Pancreas (tissue), 10 donors: ENCODE results near the gene BDKRB1. TPM values are rescaled to one million over a fixed set of nuclear protein-coding genes. Genes with fewer than 3 reads are reported as not detected.

ENCODE experiments used
- ATAC-seq, 4 donors: fragments of 200-7000 bp; cut with Tn5 transposase; one replicate each; pipeline versions ENCODE4 v1.8.0 to v1.9.1; 2020; ENCODE audit warnings: mild to moderate bottlenecking in 4 of 4, moderate library complexity in 4 of 4
- DNase-seq, 6 donors: peaks; one replicate each; pipeline ENCODE4 v3.0.0-alpha.2; 2020
- FAIRE-seq: peaks from 2 replicates; lab custom pipeline; 2012; peaks lifted over from hg19 to GRCh38; lab: Jason Lieb, UNC
- H3K27ac ChIP-seq, 4 donors: fragments of 200-600 bp; sonication (generic); 1 replicate in 3 of 4; 2 replicates in 1 of 4; pipeline versions ENCODE4 v1.5.0 to v1.8.0; 2020
- H3K27me3 ChIP-seq, 4 donors: fragments of 200-600 bp; one replicate each; pipeline ENCODE4 v1.8.0; 2021
- H3K36me3 ChIP-seq, 3 donors: fragments of 200-600 bp; sonication (generic) in 1 of 3; one replicate each; pipeline versions ENCODE4 v1.5.0 to v1.8.0; 2020 to 2021
- H3K4me1 ChIP-seq, 3 donors: fragments of 200-600 bp; one replicate each; pipeline ENCODE4 v1.8.0; 2021
- H3K4me3 ChIP-seq, 4 donors: fragments of 200-600 bp; sonication (generic) in 2 of 4; one replicate each; pipeline versions ENCODE4 v1.5.0 to v1.8.0; 2020 to 2021
- H3K9me3 ChIP-seq, 4 donors: fragments of 200-600 bp; one replicate each; pipeline ENCODE4 v1.8.0; 2021
- WGBS, 2 donors: extraction: QIAGEN DNeasy Blood & Tissue Kit; methylation state at CpG; one replicate each; pipeline ENCODE4 v1.1.7; 2013; 5-methylcytosine and 5-hydroxymethylcytosine counted together
- intact Hi-C, 3 donors: fragments of 100-400 bp; cut with DNase I; formaldehyde crosslinking; loops; one replicate each; pipeline versions ENCODE4 v1.11.1 to v1.14.2; 2022
- polyA plus RNA-seq, 2 donors: library from polyadenylated mRNA; stranded (reverse); fragments of 200-250 nt; gene quantifications; one replicate each; pipeline ENCODE4 v1.2.3, GENCODE V29; 2013
- total RNA-seq, 6 donors: library from RNA; stranded (reverse); fragmentation: NEBNext Ultra II Directional in 4 of 6; extraction: Animal tissue kit (Norgen Biotek cat#: 25700) in 4 of 6; gene quantifications; one replicate each; pipeline versions ENCODE4 v1.2.1 to v1.2.4, GENCODE V29; 2021 to 2023
- TF ChIP-seq, protein P1 (sequence below), 4 donors: fragments of 200-600 bp; sonication (generic) in 3 of 4; IDR thresholded peaks; one replicate each; pipeline versions ENCODE4 v1.5.0 to v1.8.0; 2021; ENCODE audit warnings: antibody characterized with exemption in 4 of 4
- donor health status: healthy with polysubstance abuse.
- donor health status: DM: no; HTN: no; CAD: no; lungs with moderate emphysema.
- donor health status: DM: no; HTN: no; CAD: no.
- donor health status: control.
- donor health status: control.
- donor health status: Bipolar disorder and iron deficiency.
- donor health status: DM: yes; HTN: yes; CAD: no.
- donor health status: DM: no; HTN: no; CAD: no.
- donor health status: DM: no; HTN: no; CAD: no.
- donor health status: DM: yes; HTN: yes; CAD: no.

Gene BDKRB1
- total and polyA plus RNA-seq, 8 donors, result 0.12 to 4.5 (median 0.72) TPM

DNA sequence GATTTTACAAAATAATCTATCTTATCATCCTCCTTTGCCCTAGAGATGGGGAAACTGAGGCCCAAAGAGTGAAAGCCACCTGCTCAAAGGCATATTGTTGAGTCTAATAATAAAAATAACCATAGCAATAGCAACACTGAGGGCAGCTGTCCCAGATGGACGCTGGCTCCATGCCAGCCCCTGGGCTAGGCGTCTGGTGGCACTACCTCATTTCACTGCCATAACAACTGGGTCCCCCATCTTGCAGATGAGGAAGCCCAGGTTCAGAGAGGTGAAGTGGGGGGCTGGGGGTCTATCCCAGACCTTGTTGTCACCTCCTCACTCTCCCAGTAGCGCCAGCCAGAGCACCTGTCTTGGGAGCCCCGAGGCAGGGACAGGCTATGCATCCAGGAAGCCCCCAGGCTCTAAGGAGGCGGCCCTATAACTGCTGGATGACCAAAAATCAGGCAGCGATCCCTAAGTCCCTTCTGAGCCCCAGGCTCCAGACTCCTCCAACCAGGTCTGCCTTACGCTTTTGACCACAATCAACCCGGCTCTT lies 38.6 kb upstream of the BDKRB1 start:
- no peaks in the 10 kb centered on the region for H3K9me3 ChIP-seq
- WGBS, 2 donors, result 74 to 86% methylated on average over 8 of the region's 8 CpGs
- no peaks in the 10 kb centered on the region for H3K4me1 ChIP-seq
- no peak for ATAC-seq
- no peaks in the 10 kb centered on the region for H3K27me3 ChIP-seq
- FAIRE-seq, result no peak
- no peak overlapping the region for H3K4me3 ChIP-seq
- H3K27ac ChIP-seq, result no peak overlapping the region
- DNase-seq, result no peak
- intact Hi-C loops, result no loop called here
- no peaks in the 10 kb centered on the region for H3K36me3 ChIP-seq
- TF ChIP-seq, protein P1, sequence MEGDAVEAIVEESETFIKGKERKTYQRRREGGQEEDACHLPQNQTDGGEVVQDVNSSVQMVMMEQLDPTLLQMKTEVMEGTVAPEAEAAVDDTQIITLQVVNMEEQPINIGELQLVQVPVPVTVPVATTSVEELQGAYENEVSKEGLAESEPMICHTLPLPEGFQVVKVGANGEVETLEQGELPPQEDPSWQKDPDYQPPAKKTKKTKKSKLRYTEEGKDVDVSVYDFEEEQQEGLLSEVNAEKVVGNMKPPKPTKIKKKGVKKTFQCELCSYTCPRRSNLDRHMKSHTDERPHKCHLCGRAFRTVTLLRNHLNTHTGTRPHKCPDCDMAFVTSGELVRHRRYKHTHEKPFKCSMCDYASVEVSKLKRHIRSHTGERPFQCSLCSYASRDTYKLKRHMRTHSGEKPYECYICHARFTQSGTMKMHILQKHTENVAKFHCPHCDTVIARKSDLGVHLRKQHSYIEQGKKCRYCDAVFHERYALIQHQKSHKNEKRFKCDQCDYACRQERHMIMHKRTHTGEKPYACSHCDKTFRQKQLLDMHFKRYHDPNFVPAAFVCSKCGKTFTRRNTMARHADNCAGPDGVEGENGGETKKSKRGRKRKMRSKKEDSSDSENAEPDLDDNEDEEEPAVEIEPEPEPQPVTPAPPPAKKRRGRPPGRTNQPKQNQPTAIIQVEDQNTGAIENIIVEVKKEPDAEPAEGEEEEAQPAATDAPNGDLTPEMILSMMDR (IDR thresholded peaks at IDR 0.05), result no peak

DNA sequence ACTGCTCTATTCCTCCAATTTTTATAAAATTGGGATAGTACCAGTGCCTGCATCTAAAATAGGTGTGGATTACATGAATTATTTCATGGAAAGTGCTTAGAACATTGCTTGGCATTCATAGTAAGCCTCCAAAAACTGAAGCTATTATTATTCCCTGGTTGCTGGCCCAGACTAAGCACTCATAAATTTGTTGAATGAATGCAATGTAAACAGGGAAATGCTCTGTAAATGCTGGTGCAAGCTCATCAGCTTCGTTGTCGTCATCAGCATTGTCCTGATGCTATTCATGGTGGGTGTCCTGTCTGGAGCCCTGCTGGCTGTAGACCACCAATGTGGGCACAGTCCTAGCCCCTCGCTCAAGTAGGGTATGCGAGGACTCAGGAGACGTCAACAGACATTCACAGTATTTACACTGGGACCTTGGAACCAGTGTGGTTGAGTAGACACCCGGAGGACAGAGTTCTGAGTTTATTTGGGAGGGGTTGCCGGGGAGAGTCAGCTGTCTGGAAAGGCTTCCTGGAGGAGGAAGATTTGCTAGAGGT lies 34.8 kb upstream of the BDKRB1 start:
- H3K27ac ChIP-seq, result no peak overlapping the region
- H3K36me3 ChIP-seq, result no peaks in the 10 kb centered on the region
- no peaks in the 10 kb centered on the region for H3K4me1 ChIP-seq
- WGBS, 2 donors, result 65 to 78% methylated on average over 7 of the region's 7 CpGs
- FAIRE-seq, result no peak
- no peaks in the 10 kb centered on the region for H3K9me3 ChIP-seq
- DNase-seq, result no peak
- intact Hi-C loops, result no loop called here
- no peak overlapping the region for H3K4me3 ChIP-seq
- ATAC-seq, result no peak
- TF ChIP-seq, protein P1 (IDR thresholded peaks at IDR 0.05), result no peak
- no peaks in the 10 kb centered on the region for H3K27me3 ChIP-seq

DNA sequence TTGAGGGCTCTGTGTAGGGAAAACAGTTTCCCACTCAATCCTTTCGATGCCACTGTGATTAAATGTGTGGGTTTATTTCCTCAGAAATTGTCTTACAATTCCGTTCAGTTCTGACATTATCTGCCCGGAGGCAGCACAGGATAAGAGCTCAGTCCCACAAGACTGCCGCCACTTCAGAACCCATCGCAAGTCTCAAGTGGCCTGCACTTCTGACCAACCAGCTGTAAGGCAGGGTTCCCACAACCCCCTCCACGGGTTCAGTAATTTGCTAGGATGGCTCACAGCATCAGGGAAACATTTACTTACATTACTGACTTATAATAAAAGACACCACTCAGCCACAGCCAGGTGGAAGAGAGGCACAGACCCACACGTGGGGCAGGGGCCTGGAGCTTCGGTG lies 34.2 kb upstream of the BDKRB1 start:
- Histone ChIP-seq H3K36me3 (no peaks in the 10 kb centered on the region), H3K9me3 (no peaks in the 10 kb centered on the region), H3K4me1 (no peaks in the 10 kb centered on the region), H3K27me3 (no peaks in the 10 kb centered on the region), H3K4me3 (no peak overlapping the region), H3K27ac (no peak overlapping the region)
- TF ChIP-seq, protein P1 (IDR thresholded peaks at IDR 0.05), result no peak
- DNase-seq, result no peak
- FAIRE-seq, result no peak
- ATAC-seq, result no peak
- 68 to 80% methylated on average over 8 of the region's 8 CpGs for WGBS, 2 donors
- intact Hi-C loops, result no loop called here

DNA sequence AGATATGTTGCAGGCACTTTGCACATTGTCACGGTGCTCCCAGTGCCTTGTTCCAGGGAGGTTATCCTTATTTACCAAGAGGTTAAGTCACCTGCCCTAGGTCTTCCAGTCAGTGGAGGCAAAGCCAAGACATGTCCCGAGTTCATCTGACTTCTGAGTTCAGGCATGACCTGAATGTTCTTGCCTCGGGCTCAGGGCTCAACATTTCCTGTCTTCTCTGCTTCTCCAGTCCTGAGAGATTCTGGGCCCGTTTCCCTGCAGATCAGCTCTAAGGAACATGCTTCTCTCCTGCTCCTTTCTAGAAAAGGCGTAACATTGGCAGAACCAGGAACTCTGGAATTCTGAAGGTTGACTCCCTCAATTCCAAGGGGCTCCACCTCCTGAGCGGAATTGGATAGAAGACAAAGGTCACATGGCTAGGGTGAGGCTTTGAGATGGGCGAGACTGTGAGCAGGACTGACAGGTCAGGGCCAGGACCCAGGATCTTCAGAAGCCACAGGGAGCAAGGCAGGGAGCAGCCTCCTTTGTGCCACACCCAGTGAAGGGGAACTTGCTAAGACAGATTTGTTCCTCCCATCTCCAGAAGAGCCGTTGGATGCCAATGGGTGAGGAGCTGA lies 31.4 kb upstream of the BDKRB1 start:
- intact Hi-C loops, result no loop called here
- H3K36me3 ChIP-seq, result no peaks in the 10 kb centered on the region
- 76 to 88% methylated on average over 8 of the region's 8 CpGs for WGBS, 2 donors
- H3K4me3 ChIP-seq, result no peak overlapping the region
- DNase-seq (no peak), FAIRE-seq (no peak), ATAC-seq (no peak)
- H3K27ac ChIP-seq, result no peak overlapping the region
- TF ChIP-seq, protein P1 (IDR thresholded peaks at IDR 0.05), result no peak
- no peaks in the 10 kb centered on the region for H3K9me3 ChIP-seq
- H3K4me1 ChIP-seq, result no peaks in the 10 kb centered on the region
- no peaks in the 10 kb centered on the region for H3K27me3 ChIP-seq

DNA sequence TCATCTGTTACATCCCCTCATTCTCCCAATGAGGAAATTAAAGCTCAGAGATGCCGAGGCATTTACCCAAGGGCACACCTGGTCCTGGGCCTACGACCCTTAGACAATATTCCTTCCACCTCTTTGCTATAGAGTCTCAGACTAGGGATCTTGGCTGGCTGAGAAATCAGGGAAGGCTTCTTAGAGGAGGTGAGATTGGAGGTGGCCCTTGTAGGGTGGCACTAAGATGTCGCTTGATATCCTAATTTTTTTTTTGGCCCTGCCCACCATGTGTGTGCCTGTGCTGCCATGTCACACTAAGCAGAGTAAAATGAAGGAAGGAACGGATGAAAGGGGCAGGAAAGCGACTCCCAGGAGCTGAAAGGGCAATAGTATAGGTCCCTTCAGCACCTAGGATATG lies 30.8 kb upstream of the BDKRB1 start:
- no peaks in the 10 kb centered on the region for H3K4me1 ChIP-seq
- H3K27me3 ChIP-seq, result no peaks in the 10 kb centered on the region
- no peaks in the 10 kb centered on the region for H3K9me3 ChIP-seq
- DNase-seq (no peak), FAIRE-seq (no peak), ATAC-seq (no peak)
- TF ChIP-seq, protein P1 (IDR thresholded peaks at IDR 0.05), result no peak
- H3K36me3 ChIP-seq, result no peaks in the 10 kb centered on the region
- intact Hi-C loops, result no loop called here
- WGBS, 2 donors, result 90 to 95% methylated on average over 5 of the region's 5 CpGs
- no peak overlapping the region for H3K27ac ChIP-seq
- no peak overlapping the region for H3K4me3 ChIP-seq
